ENCODE data around the gene TRIP11. TPM values are rescaled to one million over a fixed set of nuclear protein-coding genes. Genes with fewer than 3 reads are reported as not detected.

TRIP11 gene
- total and polyA plus RNA-seq, 4 donors, result 4.3 to 28.4 (median 16.6) TPM

DNA sequence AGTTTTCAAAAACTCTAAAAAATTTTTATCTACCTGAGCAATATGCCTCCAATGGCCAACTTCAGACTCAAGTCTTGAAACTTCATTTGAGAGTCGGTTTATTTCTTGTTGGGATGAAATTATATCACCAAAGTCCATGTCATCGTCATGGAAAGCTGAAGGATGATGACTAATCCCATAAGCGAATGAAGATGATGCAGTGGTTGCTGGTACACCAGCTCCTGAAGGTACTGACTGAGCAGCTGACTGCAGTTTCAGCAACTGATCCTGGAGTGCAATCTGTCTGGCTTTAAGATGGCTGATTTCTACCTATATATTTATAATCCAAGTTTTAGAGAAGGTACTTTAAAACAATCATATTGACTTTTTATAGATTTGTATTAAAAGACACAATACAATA, 18.3 kb downstream of the TRIP11 start:
- 97% methylated on average over 3 of the region's 3 CpGs for WGBS
- Histone ChIP-seq H3K9ac (ENCODE audit: low read depth in 1 of 2, low read length in 2 of 2) (no peak overlapping the region), H3K27me3 (ENCODE audit: control insufficient read depth in 4 of 4, insufficient read depth in 4 of 4, low read length in 3 of 4) (no peaks in the 10 kb centered on the region), H3K27ac (ENCODE audit: low read depth in 1 of 2, low read length in 2 of 2) (no peak overlapping the region), H3K36me3 (ENCODE audit: control insufficient read depth in 4 of 4, insufficient read depth in 3 of 4, low read depth in 1 of 4, low read length in 3 of 4) (peaks cover 1 to 25% (median 16%) of the 10 kb centered on the region in 4 donors), H3K9me3 (ENCODE audit: control insufficient read depth in 4 of 4, low read length in 3 of 4) (no peaks in the 10 kb centered on the region), H3K4me3 (ENCODE audit: low read depth in 1 of 3, low read length in 3 of 3) (no peak overlapping the region), H3K4me1 (ENCODE audit: control insufficient read depth in 4 of 4, insufficient read depth in 4 of 4, low read length in 3 of 4) (no peaks in the 10 kb centered on the region)
- TF ChIP-seq FOXA2 (IDR thresholded peaks at IDR 0.05), result no peak
- TF ChIP-seq, protein P1, sequence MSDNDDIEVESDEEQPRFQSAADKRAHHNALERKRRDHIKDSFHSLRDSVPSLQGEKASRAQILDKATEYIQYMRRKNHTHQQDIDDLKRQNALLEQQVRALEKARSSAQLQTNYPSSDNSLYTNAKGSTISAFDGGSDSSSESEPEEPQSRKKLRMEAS (IDR thresholded peaks at IDR 0.05), result no peak
- no peak for TF ChIP-seq HNF4G (IDR thresholded peaks at IDR 0.05)
- TF ChIP-seq YY1 (IDR thresholded peaks at IDR 0.05), result no peak
- no peak for TF ChIP-seq RAD21 (IDR thresholded peaks at IDR 0.05)
- TF ChIP-seq, protein P2, sequence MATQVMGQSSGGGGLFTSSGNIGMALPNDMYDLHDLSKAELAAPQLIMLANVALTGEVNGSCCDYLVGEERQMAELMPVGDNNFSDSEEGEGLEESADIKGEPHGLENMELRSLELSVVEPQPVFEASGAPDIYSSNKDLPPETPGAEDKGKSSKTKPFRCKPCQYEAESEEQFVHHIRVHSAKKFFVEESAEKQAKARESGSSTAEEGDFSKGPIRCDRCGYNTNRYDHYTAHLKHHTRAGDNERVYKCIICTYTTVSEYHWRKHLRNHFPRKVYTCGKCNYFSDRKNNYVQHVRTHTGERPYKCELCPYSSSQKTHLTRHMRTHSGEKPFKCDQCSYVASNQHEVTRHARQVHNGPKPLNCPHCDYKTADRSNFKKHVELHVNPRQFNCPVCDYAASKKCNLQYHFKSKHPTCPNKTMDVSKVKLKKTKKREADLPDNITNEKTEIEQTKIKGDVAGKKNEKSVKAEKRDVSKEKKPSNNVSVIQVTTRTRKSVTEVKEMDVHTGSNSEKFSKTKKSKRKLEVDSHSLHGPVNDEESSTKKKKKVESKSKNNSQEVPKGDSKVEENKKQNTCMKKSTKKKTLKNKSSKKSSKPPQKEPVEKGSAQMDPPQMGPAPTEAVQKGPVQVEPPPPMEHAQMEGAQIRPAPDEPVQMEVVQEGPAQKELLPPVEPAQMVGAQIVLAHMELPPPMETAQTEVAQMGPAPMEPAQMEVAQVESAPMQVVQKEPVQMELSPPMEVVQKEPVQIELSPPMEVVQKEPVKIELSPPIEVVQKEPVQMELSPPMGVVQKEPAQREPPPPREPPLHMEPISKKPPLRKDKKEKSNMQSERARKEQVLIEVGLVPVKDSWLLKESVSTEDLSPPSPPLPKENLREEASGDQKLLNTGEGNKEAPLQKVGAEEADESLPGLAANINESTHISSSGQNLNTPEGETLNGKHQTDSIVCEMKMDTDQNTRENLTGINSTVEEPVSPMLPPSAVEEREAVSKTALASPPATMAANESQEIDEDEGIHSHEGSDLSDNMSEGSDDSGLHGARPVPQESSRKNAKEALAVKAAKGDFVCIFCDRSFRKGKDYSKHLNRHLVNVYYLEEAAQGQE (IDR thresholded peaks at IDR 0.05), result no peak
- no peak for TF ChIP-seq FOXA1 (IDR thresholded peaks at IDR 0.05)
- TF ChIP-seq, protein P3, sequence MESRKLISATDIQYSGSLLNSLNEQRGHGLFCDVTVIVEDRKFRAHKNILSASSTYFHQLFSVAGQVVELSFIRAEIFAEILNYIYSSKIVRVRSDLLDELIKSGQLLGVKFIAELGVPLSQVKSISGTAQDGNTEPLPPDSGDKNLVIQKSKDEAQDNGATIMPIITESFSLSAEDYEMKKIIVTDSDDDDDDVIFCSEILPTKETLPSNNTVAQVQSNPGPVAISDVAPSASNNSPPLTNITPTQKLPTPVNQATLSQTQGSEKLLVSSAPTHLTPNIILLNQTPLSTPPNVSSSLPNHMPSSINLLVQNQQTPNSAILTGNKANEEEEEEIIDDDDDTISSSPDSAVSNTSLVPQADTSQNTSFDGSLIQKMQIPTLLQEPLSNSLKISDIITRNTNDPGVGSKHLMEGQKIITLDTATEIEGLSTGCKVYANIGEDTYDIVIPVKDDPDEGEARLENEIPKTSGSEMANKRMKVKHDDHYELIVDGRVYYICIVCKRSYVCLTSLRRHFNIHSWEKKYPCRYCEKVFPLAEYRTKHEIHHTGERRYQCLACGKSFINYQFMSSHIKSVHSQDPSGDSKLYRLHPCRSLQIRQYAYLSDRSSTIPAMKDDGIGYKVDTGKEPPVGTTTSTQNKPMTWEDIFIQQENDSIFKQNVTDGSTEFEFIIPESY (IDR thresholded peaks at IDR 0.05), result no peak
- no peak for TF ChIP-seq EGR1 (IDR thresholded peaks at IDR 0.05; ENCODE audit: low read depth in 2 of 2)
- TF ChIP-seq NR2F2 (IDR thresholded peaks at IDR 0.05), result no peak
- no peak for TF ChIP-seq HNF4A (conservative IDR thresholded peaks at IDR 0.05)
- TF ChIP-seq, protein P4, sequence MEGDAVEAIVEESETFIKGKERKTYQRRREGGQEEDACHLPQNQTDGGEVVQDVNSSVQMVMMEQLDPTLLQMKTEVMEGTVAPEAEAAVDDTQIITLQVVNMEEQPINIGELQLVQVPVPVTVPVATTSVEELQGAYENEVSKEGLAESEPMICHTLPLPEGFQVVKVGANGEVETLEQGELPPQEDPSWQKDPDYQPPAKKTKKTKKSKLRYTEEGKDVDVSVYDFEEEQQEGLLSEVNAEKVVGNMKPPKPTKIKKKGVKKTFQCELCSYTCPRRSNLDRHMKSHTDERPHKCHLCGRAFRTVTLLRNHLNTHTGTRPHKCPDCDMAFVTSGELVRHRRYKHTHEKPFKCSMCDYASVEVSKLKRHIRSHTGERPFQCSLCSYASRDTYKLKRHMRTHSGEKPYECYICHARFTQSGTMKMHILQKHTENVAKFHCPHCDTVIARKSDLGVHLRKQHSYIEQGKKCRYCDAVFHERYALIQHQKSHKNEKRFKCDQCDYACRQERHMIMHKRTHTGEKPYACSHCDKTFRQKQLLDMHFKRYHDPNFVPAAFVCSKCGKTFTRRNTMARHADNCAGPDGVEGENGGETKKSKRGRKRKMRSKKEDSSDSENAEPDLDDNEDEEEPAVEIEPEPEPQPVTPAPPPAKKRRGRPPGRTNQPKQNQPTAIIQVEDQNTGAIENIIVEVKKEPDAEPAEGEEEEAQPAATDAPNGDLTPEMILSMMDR (IDR thresholded peaks at IDR 0.05; ENCODE audit: low read depth, low read length, missing input control), result no peak
- no peak for TF ChIP-seq RXRA (IDR thresholded peaks at IDR 0.05)
- TF ChIP-seq, protein P5, sequence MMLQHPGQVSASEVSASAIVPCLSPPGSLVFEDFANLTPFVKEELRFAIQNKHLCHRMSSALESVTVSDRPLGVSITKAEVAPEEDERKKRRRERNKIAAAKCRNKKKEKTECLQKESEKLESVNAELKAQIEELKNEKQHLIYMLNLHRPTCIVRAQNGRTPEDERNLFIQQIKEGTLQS (IDR thresholded peaks at IDR 0.05), result no peak
- TF ChIP-seq TAF1 (conservative IDR thresholded peaks at IDR 0.05), result no peak
- TF ChIP-seq JUND (IDR thresholded peaks at IDR 0.05), result no peak
- TF ChIP-seq GABPA (IDR thresholded peaks at IDR 0.05 in 1 of 2, conservative IDR thresholded peaks at IDR 0.05 in 1 of 2), result no peak
- no peak for TF ChIP-seq SP1 (IDR thresholded peaks at IDR 0.05)
- no peak for DNase-seq (ENCODE audit: low spot score)

All from liver (tissue), 9 donors.